Measurements from ENCODE around the gene ANKS1A.
"Not testable (repeated sequence)": the region's sequence is repeated elsewhere in the genome, so short reads cannot be mapped to it uniquely, and the experiment has no call there.

ANKS1A gene

GRCh38 chr6:34964564-34964963, 75.5 kb downstream of the ANKS1A start:
- no peak for DNase-seq

- no peak for DNase-seq
Measured at GRCh38 chr6:34967461-34967860, 78.4 kb downstream of the ANKS1A start.

DNA sequence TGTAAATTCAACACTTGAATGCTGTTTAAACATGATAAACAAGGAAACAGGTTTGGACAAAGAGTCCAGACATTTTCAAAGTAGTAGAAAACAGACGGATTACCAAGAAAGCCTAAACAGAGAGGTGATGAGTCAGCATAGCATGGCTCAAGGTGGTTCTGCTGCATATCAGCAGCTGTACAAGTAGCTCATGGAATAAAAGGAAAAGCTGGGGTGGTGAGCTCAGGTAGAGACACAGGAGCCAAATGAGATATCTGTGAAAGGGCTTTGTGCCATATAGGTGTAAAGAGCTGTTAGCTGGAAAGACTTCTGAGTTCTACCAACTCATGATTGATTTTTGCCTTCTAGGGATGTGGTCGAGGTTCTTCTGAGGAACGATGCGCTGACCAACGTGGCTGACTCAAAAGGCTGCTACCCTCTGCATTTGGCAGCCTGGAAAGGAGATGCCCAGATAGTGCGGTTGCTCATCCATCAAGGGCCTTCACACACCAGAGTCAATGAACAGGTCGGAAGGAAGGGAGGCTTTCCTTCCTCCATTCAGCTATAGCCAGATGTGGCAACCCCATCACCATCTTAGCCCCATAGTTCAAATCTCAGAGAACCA, 80.7 kb downstream of the ANKS1A start:
- no peak for DNase-seq

- no peak for DNase-seq
Measured at GRCh38 chr6:34970488-34970887, 81.4 kb downstream of the ANKS1A start.

- DNase-seq = no peak
Measured at GRCh38 chr6:34970957-34971356, 81.9 kb downstream of the ANKS1A start.

DNA sequence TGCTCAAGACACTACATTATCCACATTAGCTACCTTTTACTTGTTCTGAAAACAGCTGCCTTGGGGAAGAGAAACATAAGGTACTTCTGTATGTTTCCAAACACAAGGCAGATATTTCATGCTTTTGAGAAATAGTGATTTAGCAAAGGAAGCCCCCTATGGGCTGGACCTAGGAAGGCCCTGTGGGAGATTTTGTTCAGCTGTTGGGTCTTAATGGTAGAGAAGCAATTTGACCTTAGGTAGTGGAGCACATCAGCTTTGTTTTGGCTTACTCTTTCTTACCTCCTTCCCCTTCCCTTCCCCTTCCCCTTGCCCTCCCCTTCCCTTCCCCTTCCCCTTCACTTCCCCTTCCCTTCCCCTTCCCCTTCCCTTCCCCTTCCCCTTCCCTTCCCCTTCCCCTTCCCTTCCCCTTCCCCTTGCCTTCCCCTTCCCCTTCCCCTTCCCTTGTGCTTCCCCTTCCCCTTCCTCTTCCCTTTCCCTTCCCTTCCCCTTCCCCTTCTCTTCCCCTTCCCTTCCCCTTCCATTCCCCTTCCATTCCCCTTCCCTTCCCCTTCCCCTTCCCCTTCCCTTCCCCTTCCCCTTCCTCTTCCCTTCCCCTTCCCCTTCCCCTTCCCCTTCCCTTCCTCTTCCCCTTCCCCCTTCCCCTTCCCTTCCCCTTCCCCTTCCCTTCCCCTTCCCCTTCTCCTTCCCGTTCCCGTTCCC, 84.6 kb downstream of the ANKS1A start:
- DNase-seq = no peak

DNA sequence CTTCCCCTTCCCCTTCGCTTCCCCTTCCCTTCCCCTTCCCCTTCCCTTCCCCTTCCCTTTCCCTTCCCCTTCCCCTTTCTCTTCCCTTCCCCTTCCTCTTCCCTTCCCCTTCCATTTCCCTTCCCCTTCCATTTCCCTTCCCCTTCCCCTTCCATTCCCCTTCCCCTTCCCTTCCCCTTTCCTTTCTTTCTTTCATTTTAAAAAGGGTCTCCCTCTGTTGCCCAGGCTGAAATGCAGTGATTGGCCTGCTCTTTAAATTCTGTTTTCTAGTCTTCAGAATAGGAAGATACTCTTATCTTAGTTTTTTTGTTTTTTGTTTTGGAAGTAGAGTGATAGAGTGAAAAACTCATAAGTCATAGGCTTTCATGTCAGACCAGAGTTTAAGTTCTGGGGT, 85.2 kb downstream of the ANKS1A start:
- DNase-seq = no peak

GRCh38 chr6:34976239-34976638, 87.2 kb downstream of the ANKS1A start:
- no peak for DNase-seq

DNA sequence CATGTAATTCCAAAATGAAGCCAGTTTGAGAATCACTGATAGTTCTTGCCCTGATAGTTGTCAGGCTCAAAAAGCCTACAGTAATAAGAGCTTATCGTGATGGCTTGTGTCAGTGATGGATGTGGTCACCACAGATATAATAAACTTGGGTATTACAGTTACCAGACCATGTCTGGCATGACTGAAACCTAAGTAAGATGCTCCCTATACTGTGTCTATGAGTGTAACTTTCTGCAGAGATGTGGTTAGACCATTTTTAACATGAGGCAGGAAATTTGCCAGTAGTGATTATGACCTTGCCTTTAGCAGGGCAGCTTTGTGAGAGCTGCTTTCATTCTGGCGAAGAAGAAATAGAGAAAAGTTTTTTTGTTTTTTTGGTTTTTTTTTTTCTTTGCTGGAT, 90.2 kb downstream of the ANKS1A start:
- DNase-seq = no peak

GRCh38 chr6:34979994-34980393, 90.9 kb downstream of the ANKS1A start:
- no peak for DNase-seq

DNA sequence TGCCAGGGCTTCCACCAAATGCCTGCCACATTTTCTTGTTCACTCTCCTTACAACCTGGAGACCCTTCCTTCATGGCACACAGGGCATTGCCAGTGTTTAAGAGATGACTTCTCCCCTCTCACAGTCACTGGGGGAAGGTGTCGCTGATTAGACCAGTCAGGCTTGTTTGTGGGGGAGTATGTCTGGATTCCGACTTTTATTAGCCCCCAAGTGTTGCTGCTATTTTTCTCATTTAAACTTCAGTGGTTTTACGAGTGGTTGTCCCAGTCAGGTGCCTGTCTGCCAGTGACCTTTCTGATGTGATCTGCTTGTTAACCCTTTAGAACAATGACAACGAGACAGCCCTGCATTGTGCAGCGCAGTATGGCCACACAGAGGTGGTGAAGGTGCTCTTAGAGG, 92.3 kb downstream of the ANKS1A start:
- no peak for DNase-seq

- DNase-seq = no peak
Measured at GRCh38 chr6:34981951-34982350, 92.9 kb downstream of the ANKS1A start.

DNA sequence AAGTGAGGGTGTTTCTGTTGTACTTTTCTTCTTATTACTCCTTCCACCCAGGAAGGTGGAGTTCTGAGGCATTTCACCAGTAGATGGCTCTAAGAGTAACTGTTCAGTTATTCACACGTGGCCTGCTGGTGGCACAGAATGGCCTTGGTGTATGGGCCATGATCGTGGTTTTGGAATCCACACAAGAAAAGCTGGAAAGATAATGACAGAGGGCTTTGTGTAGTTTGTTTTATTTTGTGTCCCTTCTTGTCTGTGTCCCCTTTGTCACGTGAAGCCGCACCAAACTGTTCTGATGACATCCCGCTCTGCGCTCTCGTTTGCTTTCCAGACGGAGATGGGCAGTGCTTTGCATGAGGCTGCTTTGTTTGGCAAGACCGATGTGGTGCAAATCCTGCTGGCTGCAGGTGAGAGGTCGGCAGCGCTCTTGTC, 93.4 kb downstream of the ANKS1A start:
- no peak for DNase-seq

- DNase-seq = no peak
Measured at GRCh38 chr6:34984416-34984815, 95.4 kb downstream of the ANKS1A start.

- no peak for DNase-seq
Measured at GRCh38 chr6:34985236-34985635, 96.2 kb downstream of the ANKS1A start.

DNA sequence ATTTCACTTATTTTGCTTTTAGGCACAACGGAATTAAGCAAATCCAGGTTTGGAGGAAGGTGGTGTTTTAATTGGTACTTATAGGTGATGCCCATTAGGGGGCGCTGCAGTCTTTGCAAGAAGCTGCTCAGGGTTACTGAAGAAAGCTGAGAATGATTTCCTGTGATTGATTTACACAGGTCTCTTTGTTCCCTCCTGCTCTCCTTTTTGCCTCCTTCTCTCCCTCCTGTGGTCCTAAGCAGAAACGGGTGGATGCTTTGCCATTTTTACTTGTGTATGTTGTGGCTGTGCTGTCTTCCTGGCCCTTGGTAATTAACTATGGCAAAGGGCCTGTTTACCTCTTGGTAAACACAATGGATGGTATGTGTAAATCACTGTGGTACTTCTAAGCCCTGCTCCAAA, 97.8 kb downstream of the ANKS1A start:
- DNase-seq = peak; percentile 62 to 66

DNA sequence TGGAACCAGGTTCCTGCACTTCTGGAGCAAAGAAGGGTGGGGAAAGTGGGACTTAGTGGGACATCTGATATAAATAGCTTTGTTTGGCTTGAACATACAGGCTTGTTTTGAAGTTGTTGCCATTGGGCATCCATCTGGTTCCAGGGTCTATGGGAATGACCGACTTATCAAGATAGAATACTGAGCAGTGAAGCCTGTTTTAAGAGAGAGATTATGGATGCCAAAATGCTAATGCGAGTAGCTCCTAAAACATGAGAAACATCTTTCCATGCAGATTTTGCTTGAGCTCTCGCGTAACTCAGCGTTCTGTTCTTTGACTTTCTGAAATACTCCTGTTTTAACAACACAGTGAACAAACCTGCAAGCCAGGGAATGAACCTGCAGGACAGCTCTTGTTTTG, 98.5 kb downstream of the ANKS1A start:
- DNase-seq = no peak

DNA sequence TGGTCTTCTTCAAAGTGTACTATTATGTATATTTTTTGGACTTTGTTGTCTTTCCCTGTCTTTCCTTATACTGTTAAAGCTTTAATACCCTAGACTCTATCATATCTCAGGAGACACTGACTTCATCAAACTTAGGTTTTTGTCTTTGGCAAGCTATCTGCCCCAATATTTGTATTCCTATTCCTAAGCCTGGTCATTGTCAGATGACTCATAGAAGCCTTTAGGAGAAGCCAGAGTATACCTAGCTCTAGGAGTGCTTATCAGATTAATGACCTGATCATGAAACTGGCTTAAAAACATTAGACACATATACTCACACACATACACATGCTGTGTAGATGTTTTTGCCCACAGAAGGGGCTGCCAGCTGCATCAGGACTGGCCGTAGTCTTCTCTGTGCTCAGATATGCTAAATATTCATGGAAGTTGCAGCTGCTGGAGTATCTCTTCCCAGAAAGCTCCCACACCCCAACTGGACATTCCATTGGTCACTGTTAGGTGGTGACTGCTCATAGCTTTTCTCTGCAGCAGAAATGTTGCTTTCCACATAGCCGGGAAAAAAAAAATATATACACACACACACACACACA, 102.0 kb downstream of the ANKS1A start:
- DNase-seq = no peak

DNA sequence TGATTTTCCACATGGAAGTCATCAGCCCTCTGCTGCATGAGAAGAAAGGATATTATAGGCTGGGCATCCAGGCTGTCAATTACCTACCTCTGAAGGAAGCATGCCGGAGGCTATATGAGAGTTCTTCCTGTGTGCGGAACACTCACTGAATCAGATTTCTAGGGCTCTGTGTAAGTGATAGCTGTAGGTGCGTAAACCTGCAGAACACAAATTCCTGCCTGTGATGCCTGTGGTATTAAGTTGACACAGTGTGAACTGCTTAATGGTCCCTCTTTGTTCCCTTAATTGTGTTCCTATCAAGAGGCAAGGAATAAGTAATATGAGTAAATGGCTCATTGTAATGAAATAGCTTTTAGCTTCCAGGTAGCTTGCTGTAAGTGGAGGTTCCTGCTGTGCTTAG, 103.3 kb downstream of the ANKS1A start:
- DNase-seq = no peak

DNA sequence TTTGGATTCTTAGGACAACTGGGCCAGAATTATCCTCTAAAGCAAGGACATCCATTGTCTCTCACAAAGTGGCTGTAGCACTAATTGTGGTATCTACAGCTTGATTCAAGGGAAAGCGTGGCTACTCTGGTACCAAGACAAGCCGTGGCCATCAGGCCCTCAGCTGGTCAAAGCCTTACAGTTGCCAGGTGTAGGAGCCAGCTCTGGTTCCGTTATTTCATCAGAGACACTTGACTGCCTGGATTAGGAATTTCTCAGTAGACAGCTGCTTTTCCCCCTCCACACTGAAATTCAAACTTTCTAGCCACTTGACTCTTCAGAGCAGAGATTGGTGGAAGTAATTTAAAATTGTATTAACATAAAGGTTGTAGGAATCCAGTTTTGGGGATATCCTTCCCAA, 104.2 kb downstream of the ANKS1A start:
- DNase-seq = no peak

DNA sequence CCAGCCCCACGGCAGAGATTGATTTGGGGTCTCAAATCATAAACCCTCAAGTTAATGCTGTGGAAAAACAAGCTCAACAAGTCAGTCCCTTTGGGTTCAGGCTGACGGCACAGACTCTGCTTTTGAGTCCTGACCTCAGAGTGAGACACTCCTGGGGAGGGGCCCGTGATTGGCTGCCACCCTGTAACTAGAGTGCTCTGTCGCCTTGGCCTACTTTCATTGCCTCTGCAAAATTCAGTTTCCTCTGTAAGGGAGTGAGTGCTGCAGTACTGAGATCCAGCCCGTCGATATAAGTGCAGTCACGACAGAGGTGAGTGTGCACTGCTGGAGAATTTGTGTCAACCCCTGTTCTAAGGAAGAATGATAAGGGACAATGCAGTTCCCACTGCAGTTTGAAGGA, 105.6 kb downstream of the ANKS1A start:
- no peak for DNase-seq

DNA sequence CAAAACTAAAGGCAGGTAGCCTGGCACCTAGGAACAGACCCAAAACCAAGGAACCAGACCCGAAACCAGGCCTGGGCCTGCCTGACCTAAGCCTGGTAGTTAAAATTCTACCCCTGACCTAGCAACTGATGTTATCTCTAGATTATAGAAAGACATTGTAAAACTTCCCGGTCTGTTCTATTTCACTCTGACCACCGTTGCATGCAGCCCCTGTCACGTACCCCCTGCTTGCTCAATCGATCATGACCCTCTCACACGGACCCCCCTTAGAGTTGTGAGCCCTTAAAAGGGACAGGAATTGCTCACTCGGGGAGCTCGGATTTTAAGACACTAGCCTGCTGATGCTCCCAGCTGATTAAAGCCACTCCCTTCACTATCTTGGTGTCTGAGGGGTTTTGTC, 109.4 kb downstream of the ANKS1A start:
- not testable (repeated sequence) for DNase-seq

DNA sequence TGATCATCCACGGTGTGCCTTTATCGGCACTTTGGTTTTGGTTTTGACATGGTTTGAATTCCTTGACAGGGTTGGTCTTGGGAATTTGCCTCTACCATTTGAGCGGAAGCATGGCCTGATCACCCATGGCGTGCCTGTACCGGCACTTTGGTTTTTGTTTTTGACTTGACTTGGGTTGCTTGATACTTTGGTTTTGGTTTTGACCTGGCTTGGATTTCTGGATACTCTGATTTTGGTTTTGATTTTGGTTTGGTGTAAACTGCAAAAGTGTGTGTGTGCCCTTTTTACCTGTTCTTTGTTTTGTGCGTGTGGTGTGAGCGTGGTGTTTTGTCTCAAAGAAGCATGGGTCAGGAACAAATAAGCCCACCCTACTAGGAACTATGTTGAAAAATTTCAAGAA, 110.1 kb downstream of the ANKS1A start:
- DNase-seq = not testable (repeated sequence)

- not testable (repeated sequence) for DNase-seq
Measured at GRCh38 chr6:34999962-35000361, 110.9 kb downstream of the ANKS1A start.

GRCh38 chr6:35001349-35001748, 112.3 kb downstream of the ANKS1A start:
- not testable (repeated sequence) for DNase-seq
